NCI-H146 (cell line): ENCODE results near the gene COL5A3.
"Not testable (repeated sequence)": the region's sequence is repeated elsewhere in the genome, so short reads cannot be mapped to it uniquely, and the experiment has no call there.

Experiments
- DNase-seq: peaks from one replicate; lab custom pipeline; 2025; lab: John Stamatoyannopoulos, UW

COL5A3 gene

GRCh38 chr19:10010247-10010691 is at the start of gene COL5A3:
Gene COL5A3 (minus strand): TSS chr19:10010504. CDS start chr19:10010385, 119 bp downstream.
- no peak for DNase-seq

DNA sequence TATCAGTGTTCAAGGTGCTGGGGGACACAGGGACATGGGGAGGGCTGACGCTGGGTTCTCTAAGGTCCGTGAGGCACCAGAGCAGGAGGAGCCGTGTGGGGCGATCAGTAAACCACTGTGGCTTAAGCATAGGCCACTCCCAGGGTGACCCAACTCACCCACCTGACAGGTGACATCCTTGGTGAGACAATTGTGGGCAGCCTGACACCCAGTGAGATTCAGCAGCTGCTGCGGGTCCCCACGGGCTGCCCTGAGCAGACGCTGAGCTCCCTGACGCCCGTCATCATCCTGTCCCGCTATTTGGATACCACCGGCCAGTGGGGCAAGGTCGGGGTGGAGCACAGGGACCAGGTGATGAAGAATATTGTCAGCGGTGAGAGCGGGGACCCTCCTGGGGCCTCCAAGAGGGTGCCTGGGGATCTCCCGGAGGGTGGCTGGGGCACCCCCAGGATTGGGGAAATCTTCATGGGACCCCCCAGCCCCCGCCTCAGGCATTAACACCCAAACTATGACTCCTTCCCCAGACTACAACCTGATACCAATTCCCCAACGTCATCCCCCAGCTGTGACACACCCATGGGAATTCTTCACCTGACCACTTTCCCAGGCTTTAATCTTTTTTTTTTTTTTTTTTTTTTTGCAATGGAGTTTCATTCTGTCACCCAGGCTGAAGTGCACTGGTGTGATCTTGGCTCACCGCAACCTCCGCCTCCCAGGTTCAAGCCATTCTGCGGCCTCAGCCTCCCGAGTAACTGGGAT is 42.5 kb upstream of the COL5A3 start:
- DNase-seq, result no peak

DNA sequence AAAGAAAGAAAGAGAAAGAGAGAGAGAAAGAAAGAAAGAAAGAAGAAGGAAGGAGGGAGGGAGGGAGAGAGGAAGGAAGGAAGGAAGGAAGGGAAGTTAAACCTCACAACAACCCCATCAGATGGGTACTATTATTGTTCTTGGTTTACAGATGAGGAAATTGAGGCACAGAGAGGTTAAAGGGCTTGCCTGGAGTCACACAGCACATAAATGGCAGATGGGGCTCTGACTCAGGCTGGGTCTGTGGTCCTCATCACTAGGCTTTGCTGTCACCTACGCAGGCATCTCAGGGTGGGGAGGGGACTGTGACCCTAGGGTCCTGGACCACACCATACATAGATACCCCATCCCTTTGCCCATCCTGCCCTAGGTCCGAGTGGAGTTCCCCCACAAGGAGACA is 39.3 kb upstream of the COL5A3 start:
- no peak for DNase-seq

- no peak for DNase-seq
Observed at GRCh38 chr19:10045371-10045770, 35.1 kb upstream of the COL5A3 start.

- DNase-seq, result no peak
Observed at GRCh38 chr19:10044390-10044789, 34.1 kb upstream of the COL5A3 start.

GRCh38 chr19:10043286-10043927 is 33.1 kb upstream of the COL5A3 start:
- DNase-seq, result no peak

- no peak for DNase-seq
Observed at GRCh38 chr19:10037809-10038208, 27.5 kb upstream of the COL5A3 start.

DNA sequence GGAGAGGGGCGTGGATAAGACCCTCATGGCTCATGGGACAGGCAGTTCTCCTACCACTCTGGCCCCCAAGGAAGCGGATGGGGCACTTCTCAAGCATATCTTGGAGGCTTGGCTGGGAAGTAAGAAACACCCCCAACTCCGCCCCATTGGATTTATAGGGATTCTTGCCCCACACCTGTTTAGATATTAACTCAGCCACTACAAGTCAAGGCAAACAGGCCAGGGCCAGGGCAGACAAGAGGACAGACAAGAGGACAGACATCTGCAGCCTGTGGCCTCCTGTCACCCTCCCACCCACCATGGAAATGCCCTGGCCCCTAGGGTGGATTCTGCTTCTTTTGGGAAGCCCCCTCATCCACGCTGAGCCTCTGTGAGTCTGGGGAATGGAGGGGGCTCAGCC is 27.1 kb upstream of the COL5A3 start:
- no peak for DNase-seq

GRCh38 chr19:10036601-10037071 is 26.3 kb upstream of the COL5A3 start:
- DNase-seq, result no peak

GRCh38 chr19:10033614-10034013 is 23.3 kb upstream of the COL5A3 start:
- no peak for DNase-seq

- peak; percentile 79 for DNase-seq
Observed at GRCh38 chr19:10027158-10027997, 17.1 kb upstream of the COL5A3 start.

DNA sequence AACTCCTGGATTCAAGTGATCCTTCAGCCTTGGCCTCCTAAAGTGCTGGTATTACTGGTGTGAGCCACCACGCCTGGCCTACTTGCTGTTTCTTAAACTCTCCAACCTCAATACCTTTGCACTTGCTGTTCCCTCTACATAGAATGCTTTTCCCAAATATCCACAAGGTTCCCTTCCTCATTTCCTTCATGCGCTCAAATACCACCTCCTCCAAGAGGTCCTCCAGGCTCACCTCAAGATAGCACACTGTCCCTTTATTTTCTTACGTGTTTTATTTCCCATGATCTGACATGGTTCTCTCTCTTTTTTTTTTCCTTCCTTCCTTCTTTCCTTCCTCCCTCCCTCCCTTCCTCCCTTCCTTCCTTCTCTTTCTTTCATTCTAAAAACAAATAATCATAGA is 16.4 kb upstream of the COL5A3 start:
- DNase-seq, result no peak

DNA sequence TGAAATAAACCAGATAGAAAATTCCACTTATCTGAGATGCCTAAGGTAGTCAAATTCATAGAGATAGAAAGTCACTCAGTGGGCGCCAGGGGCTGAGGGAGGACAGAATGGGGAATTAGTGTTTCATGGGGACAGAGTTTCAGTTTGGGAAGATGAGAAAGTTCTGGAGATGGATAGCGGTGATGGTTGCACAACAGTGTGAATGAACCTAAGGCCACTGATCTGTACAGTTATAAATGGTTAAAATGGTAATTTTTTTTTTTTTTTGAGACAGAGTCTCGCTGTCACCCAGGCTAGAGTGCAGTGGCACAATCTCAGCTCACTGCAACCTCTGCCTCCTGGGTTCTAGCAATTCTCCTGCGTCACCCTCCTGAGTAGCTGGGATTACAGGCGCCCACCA is 12.8 kb upstream of the COL5A3 start:
- DNase-seq, result not testable (repeated sequence)

- DNase-seq, result no peak
Observed at GRCh38 chr19:10021863-10022262, 11.6 kb upstream of the COL5A3 start.

DNA sequence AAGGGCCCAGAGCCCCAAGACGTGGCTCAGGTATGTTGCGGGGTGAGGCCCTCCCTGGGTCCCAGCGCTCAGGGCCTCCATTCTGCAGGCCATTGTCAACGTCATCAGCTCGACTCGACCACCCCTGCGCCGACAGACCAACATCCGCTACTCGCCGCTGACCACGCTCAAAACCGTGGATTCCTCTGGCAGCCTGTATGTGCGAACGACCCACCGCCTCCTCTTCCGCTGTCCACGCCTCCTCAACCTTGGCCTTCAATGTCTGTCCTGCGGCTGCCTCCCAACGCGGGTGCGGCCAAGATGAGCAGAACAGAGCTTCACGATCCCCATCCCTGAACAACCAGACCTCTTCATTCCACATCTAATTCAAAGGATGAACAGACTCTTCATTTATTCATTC is 11.1 kb upstream of the COL5A3 start:
- DNase-seq, result no peak

DNA sequence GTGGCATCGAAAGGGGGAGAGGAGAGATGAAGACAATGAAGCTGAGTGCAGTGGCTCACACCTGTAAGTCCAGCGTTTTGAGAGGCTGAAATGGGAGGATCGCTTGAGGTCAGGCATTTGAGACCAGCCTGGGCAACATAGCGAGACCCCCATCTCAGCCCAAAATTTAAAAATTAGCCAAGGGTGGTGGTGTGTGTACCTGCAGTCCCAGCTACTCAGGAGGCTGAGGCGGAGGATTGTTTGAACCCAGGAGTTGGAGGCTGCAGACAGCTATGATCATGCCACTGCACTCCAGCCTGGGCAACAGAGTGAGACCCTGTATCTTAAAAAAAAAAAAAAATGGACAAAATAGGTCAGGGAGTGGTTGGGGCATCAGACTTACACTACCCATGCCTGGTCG is 10.5 kb upstream of the COL5A3 start:
- DNase-seq, result no peak

- no peak for DNase-seq
Observed at GRCh38 chr19:10019246-10019645, 8.9 kb upstream of the COL5A3 start.

GRCh38 chr19:10018786-10019185 is 8.5 kb upstream of the COL5A3 start:
- no peak for DNase-seq

DNA sequence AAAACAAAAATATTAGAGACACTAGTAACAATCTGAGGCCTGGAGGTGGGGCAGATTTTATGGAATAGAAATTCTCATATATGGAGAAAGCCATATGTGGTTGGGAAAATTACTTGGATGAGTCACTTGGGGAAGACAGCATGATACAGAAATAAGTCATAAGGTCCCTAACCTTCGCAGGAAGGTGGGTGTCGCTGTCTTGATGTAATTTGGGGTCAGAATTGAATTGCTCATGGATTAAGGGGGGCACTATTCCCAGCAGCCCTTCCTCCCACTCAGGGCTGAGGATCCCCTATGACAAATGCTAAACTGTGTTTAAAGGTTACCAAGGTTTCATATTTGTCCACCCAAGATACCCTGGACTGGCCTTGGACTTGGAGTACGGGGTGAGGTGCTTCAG is 8.0 kb upstream of the COL5A3 start:
- no peak for DNase-seq

DNA sequence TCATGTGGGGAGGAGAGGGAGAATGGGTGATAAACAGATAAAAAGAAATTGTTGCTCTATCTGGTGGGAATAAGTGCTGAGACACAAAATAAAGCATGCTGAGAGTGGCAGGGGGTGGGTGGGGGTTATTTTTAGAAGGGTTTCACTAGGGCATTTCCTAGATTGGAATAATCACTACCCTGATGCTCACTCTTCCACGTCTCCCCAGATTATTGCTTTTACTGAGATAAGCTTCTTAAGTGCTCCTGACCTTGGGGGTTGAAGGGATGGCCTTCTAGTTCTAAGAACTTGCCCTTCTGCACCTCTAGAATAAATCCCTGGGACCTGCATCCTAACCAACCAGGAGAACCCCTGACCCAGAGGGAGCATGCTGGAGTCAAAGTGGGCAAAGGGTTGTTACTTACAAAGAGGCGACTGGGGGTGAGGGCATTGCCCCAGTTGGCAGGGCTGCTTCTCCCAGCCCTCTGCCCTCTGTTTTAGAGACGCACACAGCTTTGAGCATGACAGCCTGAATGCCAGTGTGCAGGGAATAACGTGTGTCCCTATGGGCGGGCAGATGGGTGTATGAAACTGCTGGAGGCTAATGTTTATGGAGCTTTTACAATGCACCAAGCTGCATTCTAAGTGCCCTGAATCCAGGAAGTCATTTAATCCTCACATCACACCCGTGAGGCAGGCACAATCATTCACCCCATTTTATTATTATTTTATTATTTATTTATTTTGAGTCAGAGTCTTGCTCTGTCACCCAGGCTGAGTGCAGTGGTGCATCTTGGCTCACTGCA is 3.7 kb upstream of the COL5A3 start:
- DNase-seq, result no peak

GRCh38 chr19:10013316-10013715 is 3.0 kb upstream of the COL5A3 start, which contains the start of gene RDH8:
Gene RDH8 (plus strand): TSS chr19:10013483. CDS start chr19:10013498, 15 bp downstream.
- DNase-seq, result no peak

GRCh38 chr19:10011974-10012373 is 1.7 kb upstream of the COL5A3 start:
- no peak for DNase-seq
